Erythroblast (primary cell): ENCODE results near the gene OPRL1.

Source experiments
- GATA1 ChIP-seq: IDR thresholded peaks from 2 replicates; pipeline ENCODE4 v1.6.1; 2011; ENCODE audit warnings: low read depth, mild to moderate bottlenecking, control low read depth, low read length, moderate library complexity
- POLR2A ChIP-seq: IDR thresholded peaks from 2 replicates; pipeline ENCODE4 v1.6.1; 2011; ENCODE audit warnings: mild to moderate bottlenecking, low read length

DNA sequence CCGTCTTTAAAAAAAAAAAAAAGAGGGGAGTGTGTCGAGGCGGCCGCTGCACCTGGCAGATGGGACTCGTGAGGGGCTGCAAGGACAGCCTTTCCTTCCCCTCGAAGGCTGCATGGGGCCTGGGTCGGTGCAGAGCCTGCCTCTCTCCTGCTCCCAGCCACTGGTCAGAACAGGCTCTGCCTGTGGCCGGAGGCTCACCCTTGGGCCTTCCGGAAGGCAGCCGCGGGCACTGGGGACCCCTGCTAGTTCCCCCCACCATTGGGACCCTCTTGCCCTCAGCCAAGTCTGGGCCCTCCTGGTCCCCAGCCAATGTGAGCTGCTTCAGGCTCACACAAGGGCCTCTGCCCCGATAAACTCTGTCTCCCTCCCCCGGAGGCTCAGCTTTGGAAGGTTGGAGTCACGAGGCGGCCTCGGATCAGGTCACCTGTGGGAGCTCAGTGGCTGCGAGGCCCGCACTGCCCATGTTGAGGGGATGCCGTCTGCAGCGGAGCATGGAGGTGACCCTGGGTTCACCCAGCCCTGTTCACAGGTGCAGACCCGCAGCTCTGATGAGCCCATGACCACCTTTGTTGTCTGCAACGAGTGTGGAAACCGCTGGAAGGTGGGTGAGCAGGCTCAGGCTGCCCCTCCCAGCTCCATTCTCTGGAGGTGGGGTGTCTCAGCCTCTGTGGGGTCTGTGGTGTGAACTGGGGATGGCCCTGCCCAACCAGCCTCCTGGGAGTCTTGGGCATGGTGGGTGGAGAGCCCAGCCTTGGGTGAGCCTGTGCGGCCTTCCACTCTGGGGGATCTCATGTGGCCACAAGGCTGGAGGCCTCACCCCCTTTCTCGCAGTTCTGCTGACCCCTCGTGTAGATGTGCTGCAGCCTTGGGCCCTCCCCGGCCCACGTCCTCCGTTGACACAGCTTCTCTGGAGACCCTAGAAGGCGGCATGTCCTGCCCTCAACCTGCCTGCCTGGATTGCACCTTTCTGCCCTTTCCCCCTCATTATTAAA, 8.2 kb upstream of the OPRL1 start:
- TF ChIP-seq POLR2A = no peak
- no peak for TF ChIP-seq GATA1
